ENCODE measurements around the gene PTPRN2.
"Not testable (repeated sequence)": the region's sequence is repeated elsewhere in the genome, so short reads cannot be mapped to it uniquely, and the experiment has no call there.

GRCh38 chr7:157697287-157697686 lies 890.3 kb downstream of the PTPRN2 start:
- TF ChIP-seq CTCF (conservative IDR thresholded peaks at IDR 0.05; ENCODE audit: low read depth, low read length); EZH2 (IDR thresholded peaks at IDR 0.05; ENCODE audit: borderline replicate concordance, low read depth, low read length, poor library complexity, severe bottlenecking): not testable (repeated sequence)

All from A673 (cell line).